Activated T-cell treated with anti-CD3 and anti-CD28 coated beads, Interleukin-2, amount 50 U/mL, for 48 hours (primary cell): ENCODE results near the gene SETD1B.
"Not testable (repeated sequence)": the region's sequence is repeated elsewhere in the genome, so short reads cannot be mapped to it uniquely, and the experiment has no call there.

Experiments
- DNase-seq, 2 experiments: peaks; one replicate each; pipeline ENCODE4 v3.0.0-alpha.2; 2020

SETD1B gene

DNA sequence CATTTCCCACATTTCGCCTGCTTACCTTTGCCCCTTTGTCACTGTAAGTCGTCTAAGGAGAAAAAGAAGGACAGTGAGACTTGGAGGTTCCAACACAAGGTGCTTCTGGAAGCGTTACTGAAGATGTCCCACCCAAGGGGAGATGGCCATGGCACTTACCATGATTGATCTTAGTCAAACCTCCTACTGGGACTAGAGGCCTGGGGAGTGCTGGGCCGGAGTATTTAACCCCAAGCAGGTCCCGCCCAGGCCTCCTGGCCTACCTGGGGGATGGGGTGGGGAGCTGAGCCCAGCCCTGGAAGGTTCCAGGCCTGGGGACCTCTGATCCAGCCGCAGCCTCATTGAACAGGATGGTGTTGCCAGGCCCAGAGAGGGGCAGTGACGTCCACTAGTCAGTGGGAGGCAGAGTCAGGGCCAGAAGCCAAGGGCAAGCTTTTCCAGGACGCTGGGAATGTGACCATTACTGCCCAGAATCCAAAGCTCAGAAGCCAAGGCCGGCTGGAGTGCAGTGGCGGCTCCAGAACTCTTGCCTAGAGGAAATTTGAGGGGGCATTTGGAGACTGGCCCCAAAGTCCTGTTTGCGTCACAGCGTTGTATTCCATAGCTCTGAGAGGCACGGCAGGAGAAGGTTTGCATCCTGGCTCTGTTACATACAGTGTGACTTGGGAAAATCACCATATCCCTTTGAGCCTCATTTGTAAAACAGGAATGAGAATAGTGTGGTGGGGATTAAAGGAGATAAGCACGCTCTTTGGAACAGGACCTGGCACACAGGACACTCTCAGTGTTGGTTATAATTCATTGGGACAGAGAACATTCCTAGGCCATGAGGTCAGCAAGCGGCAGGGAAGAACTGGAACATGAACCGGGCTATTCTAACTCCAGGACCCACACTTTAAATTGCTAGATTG lies 55.1 kb downstream of the SETD1B start, which contains the start of gene HPD:
TSS of gene HPD (minus strand) at position 198 of the 911 bp plus-strand sequence. CDS start at position 162, 36 bp downstream.
- DNase-seq = no peak

DNA sequence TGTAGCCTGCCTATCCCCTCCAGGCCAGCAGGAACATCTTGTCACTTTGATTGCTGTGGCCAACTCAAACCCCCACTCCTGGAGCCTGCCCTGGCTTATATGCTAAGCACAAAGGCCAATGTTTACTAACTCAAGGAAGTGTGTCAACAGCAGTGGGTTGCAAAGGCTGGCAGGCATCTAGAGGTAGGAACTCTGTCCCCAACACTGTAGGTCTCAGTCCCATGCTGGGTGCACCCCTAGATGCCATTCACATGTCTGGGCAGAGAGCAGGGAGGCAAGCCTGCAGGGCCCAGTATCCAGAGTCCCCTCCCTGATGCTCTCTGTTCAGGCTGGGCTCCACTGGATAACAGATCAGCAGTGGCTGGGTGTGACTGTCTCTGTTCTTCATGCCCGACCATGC lies 56.4 kb downstream of the SETD1B start:
- no peak for DNase-seq

DNA sequence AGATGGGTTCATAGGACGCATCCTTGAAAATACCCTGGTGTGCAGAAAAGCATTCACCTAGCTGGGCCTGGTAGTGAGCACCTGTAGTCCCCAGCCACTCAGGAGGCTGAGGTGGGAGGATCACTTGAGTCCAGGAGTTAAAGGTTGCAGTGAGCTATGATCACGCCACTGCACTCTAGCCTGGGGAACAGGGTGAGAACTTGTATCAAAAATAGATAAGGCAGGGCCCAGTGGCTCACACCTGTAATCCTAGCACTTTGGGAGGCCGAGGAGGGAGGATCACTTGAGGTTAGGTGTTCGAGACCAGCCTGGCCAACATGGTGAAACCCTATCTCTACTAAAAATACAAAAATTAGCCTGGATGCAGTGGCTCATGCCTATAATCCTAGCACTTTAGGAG lies 56.9 kb downstream of the SETD1B start:
- not testable (repeated sequence) for DNase-seq

DNA sequence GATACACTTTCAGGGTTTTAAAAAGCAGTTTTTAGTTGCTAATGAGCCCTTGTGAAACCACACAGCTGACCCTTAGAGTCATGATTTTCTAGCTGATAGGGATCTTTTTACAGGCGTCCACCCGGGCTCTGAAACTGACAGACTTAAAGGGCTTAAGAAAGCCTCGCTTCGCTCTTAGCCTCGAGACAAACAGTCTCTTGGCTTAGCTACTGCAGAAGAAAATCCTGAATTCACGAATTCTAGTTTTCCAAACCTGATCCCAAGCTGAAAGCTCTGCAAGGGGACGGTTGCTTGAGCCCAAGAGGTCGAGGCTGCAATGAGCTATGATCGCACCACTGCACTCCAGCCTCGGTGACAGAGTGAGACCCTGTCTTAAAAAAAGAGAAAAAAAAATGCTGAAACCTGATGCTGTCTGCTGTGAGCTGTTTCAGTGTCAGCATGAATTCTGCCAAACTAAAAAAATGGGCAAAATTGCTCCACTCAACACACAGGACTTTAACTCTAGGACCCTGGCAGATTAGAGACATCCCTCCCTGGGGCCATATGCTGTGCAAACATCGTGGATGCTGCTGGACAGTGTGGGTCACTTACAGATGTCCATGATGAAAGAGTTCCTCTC lies 57.9 kb downstream of the SETD1B start:
- no peak for DNase-seq

DNA sequence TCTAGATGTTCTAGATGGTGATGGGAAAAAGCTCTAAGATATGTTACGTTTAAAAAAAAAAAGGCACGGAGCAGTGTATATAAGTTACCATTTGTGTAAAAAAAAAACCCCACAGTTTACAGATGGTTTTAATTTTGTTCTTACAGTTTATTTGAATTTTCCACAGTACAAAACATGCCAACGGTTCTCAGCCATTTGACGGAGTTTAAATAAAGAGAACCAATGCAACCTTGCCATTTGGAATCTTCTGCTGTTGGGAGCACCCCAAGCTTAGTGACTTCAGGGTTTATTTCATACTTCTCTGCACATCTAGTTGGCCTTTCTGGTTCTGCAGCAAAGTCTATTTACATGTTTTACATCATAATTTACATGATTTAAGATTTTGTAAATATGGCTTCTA lies 62.5 kb downstream of the SETD1B start:
- no peak for DNase-seq

DNA sequence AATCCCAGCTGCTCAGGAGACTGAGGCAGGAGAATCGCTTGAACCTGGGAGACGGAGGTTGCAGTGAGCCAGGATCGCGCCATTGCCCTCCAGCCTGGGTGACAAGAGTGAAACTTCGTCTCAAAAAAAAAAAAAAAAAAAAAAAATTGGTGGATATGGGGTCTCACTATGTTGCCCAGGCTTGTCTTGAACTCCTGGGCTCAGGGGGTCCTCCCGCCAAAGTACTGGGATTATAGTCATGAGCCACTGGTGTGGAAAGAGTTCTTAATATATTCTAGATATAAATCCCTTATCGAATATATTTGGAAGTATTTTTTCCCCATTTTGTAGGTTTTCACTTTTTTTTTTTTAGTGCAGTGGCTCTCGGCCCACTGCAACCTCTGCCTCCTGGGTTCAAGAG lies 65.4 kb downstream of the SETD1B start:
- DNase-seq = not testable (repeated sequence)

DNA sequence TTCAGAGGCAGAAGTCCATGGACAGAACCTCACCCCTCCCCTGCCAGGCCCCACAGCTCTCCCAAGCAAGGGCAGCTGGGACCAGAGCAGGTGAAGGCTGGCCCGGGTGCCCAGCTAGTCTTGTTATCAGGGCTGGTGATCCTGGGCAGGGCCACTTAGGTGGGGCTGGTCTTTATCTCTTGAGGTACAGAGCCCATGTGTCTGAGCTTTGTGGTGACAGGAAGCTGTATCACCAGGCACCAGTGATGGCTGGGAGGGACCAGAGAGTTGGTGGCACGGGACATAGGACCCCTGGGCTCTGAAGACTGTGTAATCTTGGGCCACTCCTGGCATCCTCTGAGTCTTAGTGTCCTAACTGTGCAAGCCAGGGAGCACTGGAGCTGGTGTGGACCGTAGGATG lies 67.7 kb downstream of the SETD1B start:
- no peak for DNase-seq

DNA sequence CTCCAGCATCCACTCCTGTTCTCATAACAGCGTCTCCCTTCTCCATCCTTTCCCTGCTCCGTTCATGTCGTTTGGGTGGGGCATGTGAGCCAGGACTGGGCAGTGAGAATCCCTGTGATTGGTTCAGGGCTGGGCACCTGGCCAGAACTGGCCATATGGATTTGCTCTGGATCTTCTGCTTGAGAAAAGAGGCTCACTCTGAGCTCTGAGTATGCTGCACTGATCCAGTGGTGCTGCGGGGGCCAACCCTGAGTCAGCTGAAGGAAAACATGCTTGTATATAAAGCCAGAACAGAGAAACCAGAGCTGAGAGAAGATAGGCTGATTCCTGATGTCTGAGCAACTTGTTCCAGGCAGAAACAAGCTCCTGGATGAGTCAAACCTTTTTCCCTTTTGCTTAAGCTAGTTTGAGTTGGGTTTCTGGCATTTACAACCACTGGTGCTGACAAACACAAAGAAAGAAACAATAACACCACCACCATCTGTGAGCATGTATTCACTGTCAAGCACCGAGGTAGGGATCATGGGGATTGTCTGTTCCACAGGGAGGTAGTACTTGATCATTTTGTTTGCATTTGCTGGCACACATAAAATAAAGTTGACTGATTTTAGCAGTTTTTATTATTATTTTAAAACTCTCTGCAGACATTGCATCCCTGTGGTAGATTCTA lies 68.9 kb downstream of the SETD1B start:
- DNase-seq = peak in 1 of 2 experiments; percentile 33

DNA sequence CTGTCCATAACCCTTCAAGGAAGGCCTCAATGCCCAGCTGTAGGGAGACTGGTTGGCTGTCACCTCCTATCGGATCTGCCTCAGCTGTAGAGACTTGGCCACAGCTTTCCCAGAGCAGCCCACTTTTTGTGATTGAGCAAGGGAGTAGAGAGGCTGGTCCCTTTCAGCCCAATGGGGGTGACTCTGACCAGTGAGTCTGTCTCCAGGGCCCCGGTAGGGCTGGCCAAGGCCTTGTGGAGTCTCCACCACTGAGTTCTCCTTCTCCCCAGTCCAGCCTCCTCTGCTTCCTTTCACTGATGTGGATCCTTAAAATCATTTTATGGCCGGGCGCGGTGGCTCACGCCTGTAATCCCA lies 69.4 kb downstream of the SETD1B start:
- no peak for DNase-seq

DNA sequence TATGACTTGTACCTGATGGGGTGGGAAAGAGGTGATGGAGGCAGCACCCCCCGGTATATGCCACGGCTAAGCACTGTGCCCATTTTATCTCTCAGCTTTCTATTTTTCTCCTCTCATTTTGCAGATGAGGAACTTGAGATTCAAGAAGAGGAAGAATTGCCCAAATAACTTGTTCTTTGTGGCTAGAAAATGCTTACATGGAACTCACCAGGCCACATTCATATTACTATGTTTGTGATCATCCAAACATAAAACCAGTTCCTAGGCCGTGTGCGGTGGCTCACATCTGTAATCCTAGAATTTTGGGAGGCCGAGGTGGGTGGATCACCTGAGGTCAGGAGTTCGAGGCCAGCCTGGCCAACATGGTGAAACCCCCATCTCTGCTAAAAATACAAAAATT lies 70.3 kb downstream of the SETD1B start:
- no peak for DNase-seq

DNA sequence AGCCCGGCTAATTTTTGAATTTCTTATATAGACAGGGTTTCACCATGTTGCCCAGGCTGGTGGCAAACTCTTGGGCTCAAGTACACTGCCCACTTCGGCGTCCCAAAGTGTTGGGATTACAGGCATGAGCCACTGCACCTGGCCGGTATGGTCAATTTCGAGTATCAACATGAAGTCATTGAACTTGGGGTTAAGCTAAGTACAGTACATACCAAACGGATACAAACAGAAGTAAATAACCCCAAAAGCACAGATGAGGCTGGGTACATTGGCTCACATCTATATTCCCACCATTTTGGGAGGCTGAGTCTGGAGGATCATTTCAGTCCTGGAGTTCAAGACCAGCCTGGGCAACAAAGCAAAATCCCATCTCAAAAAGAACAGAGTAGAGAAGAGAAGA lies 71.8 kb downstream of the SETD1B start:
- no peak for DNase-seq

DNA sequence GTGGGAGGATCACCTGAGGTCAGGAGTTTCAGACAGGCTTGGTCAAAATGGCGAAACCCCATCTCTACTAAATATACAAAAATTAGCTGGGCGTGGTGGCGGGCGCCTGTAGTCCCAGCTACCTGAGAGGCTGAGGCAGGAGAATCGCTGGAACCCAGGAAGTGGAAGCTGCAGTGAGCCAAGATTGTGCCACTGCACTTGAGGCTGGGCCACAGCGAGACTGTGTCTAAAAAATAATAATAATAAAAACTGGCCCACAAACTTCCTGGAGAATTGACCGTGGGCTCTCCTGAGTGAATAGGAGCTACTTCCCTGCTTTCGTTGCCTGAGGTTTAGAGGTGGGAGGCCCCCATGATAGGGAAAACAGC lies 72.3 kb downstream of the SETD1B start:
- not testable (repeated sequence) for DNase-seq
